ENCODE measurements around the gene PLD1.

The PLD1 gene

DNA sequence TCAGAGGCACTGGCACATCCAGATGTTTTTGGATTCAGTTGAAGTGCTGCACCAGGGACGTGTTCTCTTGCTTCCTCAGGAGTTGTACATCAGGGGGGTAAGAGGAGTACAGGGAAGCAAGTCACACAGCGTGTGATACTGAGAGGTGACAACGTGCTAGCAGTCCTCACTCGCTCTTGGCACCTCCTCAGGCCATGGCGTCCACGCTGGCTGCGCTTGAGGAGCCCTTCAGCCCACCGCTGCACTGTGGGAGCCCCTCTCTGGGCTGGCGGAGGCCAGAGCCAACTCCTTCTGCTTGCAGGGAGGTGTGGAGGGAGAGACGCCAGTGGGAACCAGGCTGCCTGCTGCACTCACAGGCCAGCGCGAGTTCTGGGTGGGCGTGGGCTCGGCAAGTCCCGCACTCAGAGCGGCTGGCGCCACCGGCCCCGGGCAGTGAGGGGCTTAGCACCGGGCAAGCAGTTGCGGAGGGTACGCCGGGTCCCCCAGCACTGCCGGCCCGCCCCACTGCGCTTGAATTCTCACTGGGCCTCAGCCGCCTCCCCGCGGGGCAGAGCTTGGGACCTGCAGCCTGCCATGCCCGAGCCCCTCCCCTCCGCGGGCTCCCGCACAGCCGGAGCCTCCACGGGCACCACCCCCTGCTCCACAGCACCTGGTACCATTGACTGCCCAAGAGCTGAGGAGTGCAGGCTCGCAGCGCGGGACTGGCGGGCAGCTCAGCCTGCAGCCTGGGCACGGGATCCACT, 64.5 kb downstream of the PLD1 start:
- TF ChIP-seq, protein P1, sequence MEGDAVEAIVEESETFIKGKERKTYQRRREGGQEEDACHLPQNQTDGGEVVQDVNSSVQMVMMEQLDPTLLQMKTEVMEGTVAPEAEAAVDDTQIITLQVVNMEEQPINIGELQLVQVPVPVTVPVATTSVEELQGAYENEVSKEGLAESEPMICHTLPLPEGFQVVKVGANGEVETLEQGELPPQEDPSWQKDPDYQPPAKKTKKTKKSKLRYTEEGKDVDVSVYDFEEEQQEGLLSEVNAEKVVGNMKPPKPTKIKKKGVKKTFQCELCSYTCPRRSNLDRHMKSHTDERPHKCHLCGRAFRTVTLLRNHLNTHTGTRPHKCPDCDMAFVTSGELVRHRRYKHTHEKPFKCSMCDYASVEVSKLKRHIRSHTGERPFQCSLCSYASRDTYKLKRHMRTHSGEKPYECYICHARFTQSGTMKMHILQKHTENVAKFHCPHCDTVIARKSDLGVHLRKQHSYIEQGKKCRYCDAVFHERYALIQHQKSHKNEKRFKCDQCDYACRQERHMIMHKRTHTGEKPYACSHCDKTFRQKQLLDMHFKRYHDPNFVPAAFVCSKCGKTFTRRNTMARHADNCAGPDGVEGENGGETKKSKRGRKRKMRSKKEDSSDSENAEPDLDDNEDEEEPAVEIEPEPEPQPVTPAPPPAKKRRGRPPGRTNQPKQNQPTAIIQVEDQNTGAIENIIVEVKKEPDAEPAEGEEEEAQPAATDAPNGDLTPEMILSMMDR (IDR thresholded peaks at IDR 0.05; ENCODE audit: borderline replicate concordance, insufficient read depth, low read depth, low read length): no peak
- H3K4me3 ChIP-seq (ENCODE audit: low read depth, low read length): no peak overlapping the region

DNA sequence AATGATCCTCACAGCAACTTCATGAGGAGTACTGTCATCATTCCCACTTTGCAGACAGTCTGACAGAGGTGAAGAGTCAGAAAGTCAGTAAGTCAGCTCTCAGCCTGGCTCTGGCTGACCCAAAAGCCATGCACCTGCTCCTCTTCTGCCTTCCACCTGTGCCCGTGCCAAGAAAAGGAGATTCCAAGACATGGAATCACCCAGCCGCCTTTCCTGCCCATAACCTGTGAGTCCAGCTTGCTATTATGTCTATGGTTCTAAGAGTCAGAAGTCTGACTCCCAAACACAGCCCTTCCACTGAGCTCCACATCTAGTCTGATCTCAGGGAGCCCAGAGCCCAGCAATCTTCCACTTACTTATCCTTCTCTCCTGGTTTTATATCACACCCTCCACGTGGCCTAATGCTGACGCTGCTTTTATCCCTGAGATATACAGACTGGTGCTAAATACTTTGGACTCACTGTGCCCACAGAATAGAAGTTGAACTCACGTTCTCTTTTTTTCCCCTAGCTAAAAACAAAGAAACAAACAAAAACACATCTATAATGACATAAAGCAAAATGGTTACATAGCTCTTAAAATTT, 66.0 kb downstream of the PLD1 start:
- H3K4me3 ChIP-seq (ENCODE audit: low read depth, low read length): no peak overlapping the region
- TF ChIP-seq, protein P1 (IDR thresholded peaks at IDR 0.05; ENCODE audit: borderline replicate concordance, insufficient read depth, low read depth, low read length): no peak

DNA sequence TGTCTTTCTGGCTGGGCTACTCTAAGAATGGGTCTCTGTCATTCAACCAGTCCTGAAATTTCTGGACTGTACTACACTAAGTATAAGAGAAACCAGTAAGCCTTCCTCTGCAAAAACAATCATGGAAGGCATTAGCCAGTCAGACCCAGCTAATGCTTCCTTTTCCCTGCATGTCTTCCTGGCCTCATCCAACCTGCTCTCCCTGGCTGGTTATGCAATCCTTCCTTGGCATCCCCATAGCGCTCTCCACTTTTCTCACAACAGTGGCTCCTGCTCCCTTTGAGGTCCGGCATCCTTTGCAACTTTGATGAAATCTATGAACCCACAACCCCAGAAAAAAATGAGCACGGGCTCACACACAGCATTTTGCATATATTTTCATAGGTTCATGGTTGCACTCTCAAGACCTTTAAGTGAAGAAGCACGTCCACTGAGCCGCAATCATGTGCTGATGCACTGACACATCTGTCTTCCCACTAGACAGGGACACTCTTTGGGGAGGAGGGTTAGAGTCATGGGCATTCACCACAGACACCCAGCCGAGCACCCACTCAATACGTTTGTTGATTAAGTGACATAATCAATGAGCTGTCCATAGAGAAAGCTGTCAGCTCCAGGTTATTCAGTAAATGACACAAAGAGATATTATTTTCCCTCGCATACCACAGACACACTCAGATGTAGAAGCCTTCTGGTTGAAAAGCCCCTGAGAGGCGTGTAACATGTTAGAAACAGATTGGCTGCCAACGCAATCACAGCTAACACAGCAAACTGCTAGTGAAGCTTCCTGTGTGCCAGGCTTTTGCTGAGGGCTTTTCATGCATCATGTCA, 66.7 kb downstream of the PLD1 start:
- no peak overlapping the region for H3K4me3 ChIP-seq (ENCODE audit: low read depth, low read length)
- TF ChIP-seq, protein P1 (IDR thresholded peaks at IDR 0.05; ENCODE audit: borderline replicate concordance, insufficient read depth, low read depth, low read length): no peak

DNA sequence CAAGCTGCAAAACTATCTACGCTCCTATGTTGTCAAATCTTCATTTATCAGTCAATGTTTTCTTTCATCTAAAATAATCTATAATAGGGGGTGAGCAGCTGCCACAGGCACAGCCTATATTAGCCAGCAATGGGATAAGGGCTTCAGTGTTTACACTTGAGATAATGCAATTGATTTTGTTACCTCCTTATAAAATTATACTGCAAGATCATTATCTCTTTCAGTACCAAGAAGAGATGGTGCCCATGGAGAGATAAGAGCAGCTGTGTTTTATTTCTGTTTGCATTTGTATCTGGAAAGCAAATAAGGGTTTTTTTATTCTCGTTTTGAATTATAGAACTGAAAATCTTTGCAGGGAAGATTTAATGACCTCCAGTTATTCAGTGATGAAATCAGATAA, 68.9 kb downstream of the PLD1 start:
- TF ChIP-seq, protein P1 (IDR thresholded peaks at IDR 0.05; ENCODE audit: borderline replicate concordance, insufficient read depth, low read depth, low read length): no peak
- H3K4me3 ChIP-seq (ENCODE audit: low read depth, low read length): no peak overlapping the region

DNA sequence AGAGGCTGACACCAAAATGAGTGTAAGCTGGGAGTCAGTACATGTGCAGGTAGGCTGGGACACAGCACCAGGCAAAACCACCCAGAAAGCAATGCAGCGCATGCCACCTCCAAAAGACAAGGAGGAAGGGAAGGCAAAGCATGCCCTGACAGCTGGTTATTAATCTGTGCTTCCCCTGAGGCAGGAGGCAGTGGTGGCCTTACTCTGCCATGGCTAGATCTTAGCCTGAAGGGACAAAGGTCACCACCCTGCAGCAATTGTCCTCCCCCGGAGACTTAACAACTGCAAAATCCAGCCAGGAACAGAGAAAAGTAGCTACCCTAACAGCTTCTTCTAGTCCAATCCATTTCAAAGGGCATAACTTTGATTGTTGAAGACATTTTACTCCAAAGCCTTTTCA, 73.7 kb downstream of the PLD1 start:
- no peak overlapping the region for H3K4me3 ChIP-seq (ENCODE audit: low read depth, low read length)
- TF ChIP-seq, protein P1 (IDR thresholded peaks at IDR 0.05; ENCODE audit: borderline replicate concordance, insufficient read depth, low read depth, low read length): no peak

DNA sequence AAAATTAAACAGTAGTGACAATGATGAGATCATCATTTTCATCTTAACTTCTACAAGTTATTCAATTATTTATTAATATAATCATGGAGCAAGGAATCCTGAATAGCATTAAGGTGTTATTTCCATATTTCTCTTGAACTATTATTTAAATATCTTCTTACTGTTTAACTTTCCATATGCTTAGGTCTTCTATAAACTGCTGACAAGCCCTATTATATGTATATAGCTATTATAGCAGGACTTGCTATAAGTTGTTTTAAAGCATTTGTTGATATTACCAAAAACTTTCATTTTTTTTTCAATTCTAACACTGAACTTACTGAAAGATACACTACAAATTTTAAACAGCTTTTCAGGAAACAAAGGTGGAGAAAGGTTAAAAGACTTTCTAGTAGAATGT, 76.7 kb downstream of the PLD1 start:
- TF ChIP-seq, protein P1 (IDR thresholded peaks at IDR 0.05; ENCODE audit: borderline replicate concordance, insufficient read depth, low read depth, low read length): no peak
- no peak overlapping the region for H3K4me3 ChIP-seq (ENCODE audit: low read depth, low read length)

Data from GM12875 (cell line).